Left lung (tissue), 10 donors: ENCODE data around the gene CPAMD8. TPM values are rescaled to one million over a fixed set of nuclear protein-coding genes. Genes with fewer than 3 reads are reported as not detected.
"Not testable (repeated sequence)": the region's sequence is repeated elsewhere in the genome, so short reads cannot be mapped to it uniquely, and the experiment has no call there.

Experiments
- ATAC-seq: fragments of 200-7000 bp; cut with Tn5 transposase; one replicate; pipeline ENCODE4 v1.9.1; 2020; ENCODE audit warnings: moderate library complexity
- DNase-seq, 4 donors: peaks; one replicate each; pipeline ENCODE4 v3.0.0-alpha.2; 2013 to 2020
- H3K27ac ChIP-seq, 2 donors: fragments of 200-600 bp; sonication (generic) in 1 of 2; one replicate each; pipeline versions ENCODE4 v1.5.0 to v1.8.0; 2020 to 2021
- H3K27me3 ChIP-seq, 2 donors: fragments of 200-600 bp; sonication (generic) in 1 of 2; one replicate each; pipeline versions ENCODE4 v1.5.0 to v1.8.0; 2020 to 2021
- H3K36me3 ChIP-seq, 2 donors: fragments of 200-600 bp; sonication (generic) in 1 of 2; one replicate each; pipeline versions ENCODE4 v1.5.0 to v1.8.0; 2020 to 2021
- H3K4me1 ChIP-seq, 2 donors: fragments of 200-600 bp; one replicate each; pipeline ENCODE4 v1.8.0; 2021
- H3K4me3 ChIP-seq, 2 donors: fragments of 200-600 bp; sonication (generic) in 1 of 2; one replicate each; pipeline versions ENCODE4 v1.5.0 to v1.8.0; 2020 to 2021; ENCODE audit warnings: mild to moderate bottlenecking in 1 of 2
- H3K9me3 ChIP-seq, 2 donors: fragments of 200-600 bp; sonication (generic) in 1 of 2; one replicate each; pipeline versions ENCODE4 v1.5.0 to v1.8.0; 2020 to 2021
- intact Hi-C, 2 donors: fragments of 100-400 bp; cut with DNase I; formaldehyde crosslinking; loops; one replicate each; pipeline versions ENCODE4 v1.11.2 to v1.14.2; 2022
- polyA plus RNA-seq, 6 donors: library from polyadenylated mRNA; unstranded; fragments of 120-200 nt; gene quantifications; one replicate each; pipeline ENCODE4 v1.2.1, GENCODE V29; 2013; ENCODE audit not compliant: insufficient read length in 6 of 6
- total RNA-seq, 2 donors: library from RNA; stranded (reverse); fragmentation: NEBNext Ultra II Directional; extraction: Animal tissue kit (Norgen Biotek cat#: 25700); gene quantifications; one replicate each; pipeline ENCODE4 v1.2.1, GENCODE V29; 2021
- TF ChIP-seq, protein P1 (sequence below), 2 donors: fragments of 200-600 bp; sonication (generic) in 1 of 2; IDR thresholded peaks; one replicate each; pipeline versions ENCODE4 v1.5.0 to v1.8.0; 2021; ENCODE audit warnings: antibody characterized with exemption in 2 of 2
- donor health status: DM: no; HTN: yes; CAD: no.
- donor health status: DM: no; HTN: no; CAD: no.

The CPAMD8 gene
- total and polyA plus RNA-seq, 8 donors: 13.1 to 79.9 (median 64.8) TPM

DNA sequence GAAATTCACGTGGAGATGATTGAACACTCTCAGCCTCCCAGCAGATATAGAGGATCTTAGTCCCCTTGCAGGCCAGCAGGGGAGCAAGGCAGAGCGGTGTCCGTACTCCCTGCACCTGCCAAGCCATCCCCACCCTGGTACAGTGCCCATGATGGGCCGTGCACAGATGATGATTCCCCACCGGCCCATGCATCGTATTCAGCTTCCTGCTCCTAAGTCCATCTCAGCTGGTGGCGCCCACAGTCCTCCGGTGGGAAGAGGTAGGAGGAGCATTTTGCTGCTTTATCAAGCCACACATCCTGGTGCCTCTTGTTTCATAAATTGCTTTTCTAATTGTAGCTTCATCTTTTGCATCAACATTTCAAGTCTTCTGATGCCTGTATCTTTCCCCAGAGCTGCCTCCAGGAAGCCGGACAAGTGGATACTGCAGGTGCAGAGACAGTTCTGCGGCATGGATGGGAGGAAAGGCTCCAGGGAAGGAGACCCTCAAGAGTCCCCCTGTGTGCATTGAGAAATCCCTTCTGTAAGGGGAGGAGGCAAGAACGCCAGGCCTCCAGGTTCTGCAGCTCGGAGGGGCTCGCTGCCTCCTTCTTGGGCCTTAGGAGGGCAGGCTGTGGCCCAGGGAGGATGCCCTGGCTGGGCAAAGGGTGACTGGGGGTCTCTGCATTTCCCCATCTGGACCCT lies 82.5 kb downstream of the CPAMD8 start:
- Histone ChIP-seq H3K27ac (no peak overlapping the region), H3K36me3 (no peaks in the 10 kb centered on the region), H3K9me3 (no peaks in the 10 kb centered on the region), H3K4me3 (no peak overlapping the region), H3K4me1 (no peaks in the 10 kb centered on the region), H3K27me3 (no peaks in the 10 kb centered on the region)
- ATAC-seq (no peak), DNase-seq (no peak)
- TF ChIP-seq, protein P1, sequence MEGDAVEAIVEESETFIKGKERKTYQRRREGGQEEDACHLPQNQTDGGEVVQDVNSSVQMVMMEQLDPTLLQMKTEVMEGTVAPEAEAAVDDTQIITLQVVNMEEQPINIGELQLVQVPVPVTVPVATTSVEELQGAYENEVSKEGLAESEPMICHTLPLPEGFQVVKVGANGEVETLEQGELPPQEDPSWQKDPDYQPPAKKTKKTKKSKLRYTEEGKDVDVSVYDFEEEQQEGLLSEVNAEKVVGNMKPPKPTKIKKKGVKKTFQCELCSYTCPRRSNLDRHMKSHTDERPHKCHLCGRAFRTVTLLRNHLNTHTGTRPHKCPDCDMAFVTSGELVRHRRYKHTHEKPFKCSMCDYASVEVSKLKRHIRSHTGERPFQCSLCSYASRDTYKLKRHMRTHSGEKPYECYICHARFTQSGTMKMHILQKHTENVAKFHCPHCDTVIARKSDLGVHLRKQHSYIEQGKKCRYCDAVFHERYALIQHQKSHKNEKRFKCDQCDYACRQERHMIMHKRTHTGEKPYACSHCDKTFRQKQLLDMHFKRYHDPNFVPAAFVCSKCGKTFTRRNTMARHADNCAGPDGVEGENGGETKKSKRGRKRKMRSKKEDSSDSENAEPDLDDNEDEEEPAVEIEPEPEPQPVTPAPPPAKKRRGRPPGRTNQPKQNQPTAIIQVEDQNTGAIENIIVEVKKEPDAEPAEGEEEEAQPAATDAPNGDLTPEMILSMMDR (IDR thresholded peaks at IDR 0.05): no peak
- intact Hi-C loops: no loop called here

DNA sequence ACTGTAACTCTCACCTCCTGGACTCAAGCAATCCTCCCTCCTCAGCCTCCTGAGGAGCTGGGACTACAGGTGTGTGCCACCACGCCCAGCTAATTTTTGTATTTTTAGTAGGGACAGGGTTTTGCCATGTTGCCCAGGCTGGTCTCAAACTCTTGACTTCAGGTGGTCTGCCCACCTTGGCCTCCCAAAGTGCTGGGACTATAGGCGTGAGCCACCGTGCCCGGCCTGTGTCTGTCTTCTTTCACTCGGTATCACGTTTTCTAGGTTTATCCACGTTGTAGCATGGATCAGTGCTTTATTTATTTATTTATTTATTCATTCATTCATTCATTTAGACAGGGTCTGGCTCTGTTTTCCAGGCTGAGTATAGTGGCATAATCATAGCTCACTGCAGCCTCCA lies 83.5 kb downstream of the CPAMD8 start:
- H3K27me3 ChIP-seq, H3K9me3 ChIP-seq, intact Hi-C loops, ATAC-seq, H3K36me3 ChIP-seq, H3K4me3 ChIP-seq, H3K27ac ChIP-seq, DNase-seq, H3K4me1 ChIP-seq: not testable (repeated sequence)

DNA sequence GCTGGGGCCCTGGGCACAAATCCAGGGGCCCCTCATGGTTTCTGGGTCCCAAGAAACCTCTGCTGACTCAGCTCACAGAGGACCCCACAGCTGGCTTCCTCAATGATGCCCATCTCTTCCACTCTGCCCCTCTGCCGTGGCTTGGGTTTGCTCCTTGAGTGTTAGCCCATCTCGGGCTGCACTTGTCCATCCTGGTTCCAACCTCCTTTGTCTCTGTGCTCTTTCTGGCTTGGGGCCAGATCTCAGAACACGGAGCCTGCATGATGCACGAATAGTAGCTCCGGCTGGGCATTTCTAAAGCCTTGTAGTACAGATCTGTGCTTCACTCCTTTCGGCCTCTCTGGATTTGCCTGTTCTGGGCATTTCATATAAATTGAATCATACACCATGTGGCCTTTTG lies 84.0 kb downstream of the CPAMD8 start:
- no peak overlapping the region for H3K27ac ChIP-seq
- intact Hi-C loops: no loop called here
- H3K4me3 ChIP-seq: no peak overlapping the region
- no peaks in the 10 kb centered on the region for H3K36me3 ChIP-seq
- ATAC-seq (no peak), DNase-seq (no peak)
- H3K9me3 ChIP-seq: no peaks in the 10 kb centered on the region
- H3K27me3 ChIP-seq: no peaks in the 10 kb centered on the region
- TF ChIP-seq, protein P1 (IDR thresholded peaks at IDR 0.05): no peak
- no peaks in the 10 kb centered on the region for H3K4me1 ChIP-seq

DNA sequence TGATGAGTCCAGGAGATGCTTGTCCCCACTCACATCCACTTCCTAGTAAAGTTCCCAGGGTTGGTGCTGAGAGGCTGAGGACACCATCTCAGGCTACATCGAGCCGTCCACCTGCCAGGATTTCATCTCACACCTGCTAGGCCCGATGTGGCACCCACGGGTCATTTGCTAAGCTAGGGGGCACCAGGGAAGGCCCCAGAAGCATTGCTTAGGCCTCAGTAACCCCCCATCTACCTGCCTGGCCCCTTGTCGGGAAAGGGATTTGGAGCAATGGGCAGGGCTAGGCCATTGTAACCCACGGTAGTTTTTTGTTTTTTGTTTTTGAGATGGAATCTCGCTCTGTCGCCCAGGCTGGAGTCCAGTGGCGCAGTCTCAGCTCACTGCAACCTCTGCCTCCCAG lies 86.0 kb downstream of the CPAMD8 start:
- Histone ChIP-seq H3K4me1 (no peaks in the 10 kb centered on the region), H3K36me3 (no peaks in the 10 kb centered on the region), H3K27ac (no peak overlapping the region), H3K27me3 (no peaks in the 10 kb centered on the region), H3K9me3 (peaks cover 0 to 5% of the 10 kb centered on the region in 2 donors), H3K4me3 (no peak overlapping the region)
- intact Hi-C loops: no loop called here
- DNase-seq (no peak), ATAC-seq (no peak)
- TF ChIP-seq, protein P1 (IDR thresholded peaks at IDR 0.05): no peak

DNA sequence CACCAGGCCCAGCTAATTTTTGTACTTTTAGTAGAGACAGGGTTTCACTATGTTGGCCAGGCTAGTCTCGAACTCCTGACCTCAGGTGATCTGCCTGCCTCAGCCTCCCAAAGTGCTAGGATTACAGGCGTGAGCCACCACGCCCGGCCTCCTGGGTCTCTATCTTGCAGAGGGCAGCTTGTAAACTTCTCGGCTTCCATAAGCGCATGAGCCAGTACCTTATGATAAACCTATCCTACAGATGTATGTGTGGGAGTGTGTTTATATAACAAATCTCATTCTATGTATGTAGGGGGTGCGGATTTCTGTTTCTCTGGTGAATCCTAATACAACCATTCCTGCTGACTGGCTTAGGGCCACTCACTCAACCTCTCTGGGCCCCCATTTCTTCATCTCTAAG lies 86.5 kb downstream of the CPAMD8 start:
- intact Hi-C loops, H3K4me3 ChIP-seq, DNase-seq, H3K27ac ChIP-seq, H3K4me1 ChIP-seq, H3K27me3 ChIP-seq, H3K36me3 ChIP-seq, ATAC-seq: not testable (repeated sequence)
- H3K9me3 ChIP-seq: peaks cover 0 to 11% of the 10 kb centered on the region in 2 donors

DNA sequence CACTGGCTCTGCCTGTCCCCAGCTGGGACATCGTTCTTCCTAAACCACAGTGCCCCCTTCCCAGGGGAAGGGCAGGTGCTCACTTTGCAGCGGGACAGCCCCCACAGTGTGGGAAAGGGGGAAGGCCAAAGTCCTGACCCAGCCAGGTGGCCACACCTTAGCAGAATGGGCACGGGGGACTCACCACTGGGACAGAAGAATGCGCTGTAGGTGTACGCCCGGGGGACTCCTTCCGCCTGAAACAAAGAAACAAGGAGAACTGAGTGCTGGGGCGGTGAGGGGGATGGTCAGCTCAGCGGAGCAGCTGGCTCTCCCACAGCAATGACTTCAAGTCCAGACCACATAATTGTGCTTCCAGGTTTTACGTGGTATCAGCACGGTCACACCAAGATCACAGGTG lies 88.4 kb downstream of the CPAMD8 start:
- ATAC-seq (no peak), DNase-seq (no peak)
- Histone ChIP-seq H3K9me3 (peaks cover 0 to 30% of the 10 kb centered on the region in 2 donors), H3K4me1 (no peaks in the 10 kb centered on the region), H3K27ac (no peak overlapping the region), H3K27me3 (no peaks in the 10 kb centered on the region), H3K36me3 (no peaks in the 10 kb centered on the region), H3K4me3 (no peak overlapping the region)
- TF ChIP-seq, protein P1 (IDR thresholded peaks at IDR 0.05): no peak
- intact Hi-C loops: no loop called here

DNA sequence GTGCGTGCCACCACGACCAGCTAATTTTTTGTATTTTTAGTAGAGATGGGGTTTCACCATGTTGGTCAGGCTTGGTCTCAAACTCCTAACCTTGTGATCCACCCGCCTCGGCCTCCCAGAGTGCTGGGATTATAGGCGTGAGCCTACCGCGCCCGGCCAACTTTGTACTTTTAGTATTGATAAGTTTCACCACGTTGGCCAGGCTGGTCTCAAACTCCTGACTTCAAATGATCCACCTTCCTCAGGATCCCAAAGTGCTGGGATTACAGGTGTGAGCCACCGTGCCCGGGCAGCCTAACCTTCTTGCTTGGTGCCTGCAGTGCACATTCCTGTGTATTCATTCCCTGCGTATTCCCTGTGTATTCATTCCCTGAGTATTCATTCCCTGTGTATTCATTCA lies 88.8 kb downstream of the CPAMD8 start:
- DNase-seq, H3K36me3 ChIP-seq, H3K4me1 ChIP-seq, H3K4me3 ChIP-seq, H3K27ac ChIP-seq, intact Hi-C loops, ATAC-seq, H3K27me3 ChIP-seq: not testable (repeated sequence)
- H3K9me3 ChIP-seq: peaks cover 0 to 30% of the 10 kb centered on the region in 2 donors
